GM12864 (cell line): ENCODE measurements around the gene UGT1A1.
"Not testable (repeated sequence)": the region's sequence is repeated elsewhere in the genome, so short reads cannot be mapped to it uniquely, and the experiment has no call there.

Experiments
- DNase-seq: peaks from one replicate; pipeline ENCODE4 v3.0.0-alpha.2; 2011; ENCODE audit warnings: low read depth
- H3K4me3 ChIP-seq: 2 replicates; pipeline ENCODE4 v1.5.1; 2011; ENCODE audit warnings: mild to moderate bottlenecking, low read depth, low read length, control low read depth
- CTCF ChIP-seq: IDR thresholded peaks from 2 replicates; pipeline ENCODE4 v1.5.1; 2011; ENCODE audit warnings: low read depth, mild to moderate bottlenecking, moderate library complexity, low read length, control low read depth, inconsistent platforms; ENCODE audit errors: missing control alignments

The UGT1A1 gene

GRCh38 chr2:233728723-233729301 lies 31.3 kb upstream of the UGT1A1 start, which contains the start of gene UGT1A3:
Gene UGT1A3 (plus strand): TSS chr2:233729042. CDS start chr2:233729127, 85 bp downstream.
- DNase-seq = no peak
- TF ChIP-seq CTCF = no peak
- no peak within 1 kb of the TSS for H3K4me3 ChIP-seq

GRCh38 chr2:233736868-233737653 lies 23.0 kb upstream of the UGT1A1 start:
- not testable (repeated sequence) for H3K4me3 ChIP-seq, DNase-seq

- H3K4me3 ChIP-seq = no peak overlapping the region
- no peak for TF ChIP-seq CTCF
- DNase-seq = no peak
Measured at GRCh38 chr2:233740870-233741269, 19.2 kb upstream of the UGT1A1 start.

GRCh38 chr2:233743464-233744259 lies 16.4 kb upstream of the UGT1A1 start:
- DNase-seq = no peak
- no peak for TF ChIP-seq CTCF
- H3K4me3 ChIP-seq = no peak overlapping the region

- no peak overlapping the region for H3K4me3 ChIP-seq
- TF ChIP-seq CTCF = no peak
- no peak for DNase-seq
Measured at GRCh38 chr2:233745073-233745755, 14.9 kb upstream of the UGT1A1 start.

GRCh38 chr2:233745838-233746237 lies 14.2 kb upstream of the UGT1A1 start:
- DNase-seq, H3K4me3 ChIP-seq: not testable (repeated sequence)

GRCh38 chr2:233746475-233747282 lies 13.4 kb upstream of the UGT1A1 start:
- no peak overlapping the region for H3K4me3 ChIP-seq
- no peak for TF ChIP-seq CTCF
- DNase-seq = no peak
